HL-60 (cell line): Measurements from ENCODE around the gene DIS3L2.

Experiments used
- DNase-seq, 2 experiments: peaks; one replicate each; pipeline ENCODE4 v3.0.0-alpha.2; 2010 to 2020; ENCODE audit warnings: low read depth in 1 of 2, low spot score in 1 of 2
- H3K27ac ChIP-seq: fragments of 250-450 bp; sonication (Bioruptor Pico); replicated peaks from 2 replicates; pipeline ENCODE4 v1.5.1; 2020; ENCODE audit warnings: mild to moderate bottlenecking, moderate library complexity
- H3K27me3 ChIP-seq: fragments of 250-450 bp; sonication (Bioruptor Pico); 2 replicates; pipeline ENCODE4 v1.5.1; 2021; ENCODE audit warnings: mild to moderate bottlenecking, moderate library complexity; ENCODE audit not compliant: insufficient read depth, poor library complexity, severe bottlenecking
- H3K4me3 ChIP-seq: replicated peaks from 2 replicates; pipeline ENCODE4 v1.5.1; 2011; ENCODE audit warnings: mild to moderate bottlenecking, control low read depth, low read length; ENCODE audit not compliant: insufficient read depth
- CTCF ChIP-seq: IDR thresholded peaks from one replicate; pipeline ENCODE4 v1.5.1; 2011; ENCODE audit warnings: low read length, control low read depth, inconsistent platforms; ENCODE audit not compliant: insufficient read depth
- GABPA ChIP-seq: IDR thresholded peaks from 2 replicates; pipeline ENCODE4 v1.6.1; 2012; ENCODE audit warnings: low read depth
- POLR2AphosphoS5 ChIP-seq: IDR thresholded peaks from 2 replicates; pipeline ENCODE4 v1.6.1; 2012; ENCODE audit warnings: low read depth
- REST ChIP-seq: IDR thresholded peaks from 2 replicates; pipeline ENCODE4 v1.6.1; 2012; ENCODE audit warnings: low read depth; ENCODE audit not compliant: insufficient replicate concordance
- SPI1 ChIP-seq: IDR thresholded peaks from 2 replicates; pipeline ENCODE4 v1.6.1; 2012; ENCODE audit warnings: low read depth, mild to moderate bottlenecking, borderline replicate concordance

DIS3L2 gene

GRCh38 chr2:231932711-231932970 lies 28.9 kb upstream of the DIS3L2 start:
- DNase-seq, result no peak
- Histone ChIP-seq H3K27ac (no peak overlapping the region), H3K27me3 (peaks cover 19% of the 10 kb centered on the region), H3K4me3 (no peak overlapping the region)
- TF ChIP-seq GABPA, result no peak
- TF ChIP-seq CTCF, result no peak
- TF ChIP-seq REST, result no peak
- TF ChIP-seq POLR2AphosphoS5, result no peak
- no peak for TF ChIP-seq SPI1

- H3K27me3 ChIP-seq, result peaks cover 16% of the 10 kb centered on the region
- DNase-seq, result no peak
- no peak overlapping the region for H3K27ac ChIP-seq
- TF ChIP-seq CTCF (no peak), REST (no peak), SPI1 (no peak), POLR2AphosphoS5 (no peak), GABPA (no peak)
- no peak overlapping the region for H3K4me3 ChIP-seq
Observed at GRCh38 chr2:231932985-231933915, 28.3 kb upstream of the DIS3L2 start.

GRCh38 chr2:231933916-231934401 lies 27.6 kb upstream of the DIS3L2 start:
- TF ChIP-seq CTCF (no peak), REST (no peak), SPI1 (no peak), POLR2AphosphoS5 (no peak), GABPA (no peak)
- Histone ChIP-seq H3K27ac (no peak overlapping the region), H3K4me3 (no peak overlapping the region), H3K27me3 (peaks cover 16% of the 10 kb centered on the region)
- no peak for DNase-seq
